HG02763 (cell line): ENCODE results near the gene ZNF614.
"Not testable (repeated sequence)": the region's sequence is repeated elsewhere in the genome, so short reads cannot be mapped to it uniquely, and the experiment has no call there.

Experiments used
- ATAC-seq: cut with Tn5 transposase; IDR thresholded peaks from one replicate; pipeline ENCODE4 v1.9.1; 2021; ENCODE audit warnings: mild to moderate bottlenecking, moderate library complexity; ENCODE audit not compliant: unreplicated experiment

ZNF614 gene

GRCh38 chr19:51993422-51993821 lies 34.8 kb downstream of the ZNF614 start:
- ATAC-seq, result no peak

GRCh38 chr19:51986309-51987291 lies 41.6 kb downstream of the ZNF614 start, which contains the start of gene ZNF350:
Gene ZNF350, minus strand, starts transcription at chr19:51986840. Its CDS starts 12,480 bp downstream, at chr19:51974360.
- ATAC-seq, result peak; percentile 89

- no peak for ATAC-seq
Measured at GRCh38 chr19:51983361-51983760, 44.8 kb downstream of the ZNF614 start.

GRCh38 chr19:51980926-51981325 lies 47.3 kb downstream of the ZNF614 start:
- ATAC-seq, result not testable (repeated sequence)

- no peak for ATAC-seq
Measured at GRCh38 chr19:51980116-51980736, 48.0 kb downstream of the ZNF614 start.

- ATAC-seq, result no peak
Measured at GRCh38 chr19:51978882-51979281, 49.3 kb downstream of the ZNF614 start.

GRCh38 chr19:51977346-51977745 lies 50.8 kb downstream of the ZNF614 start:
- ATAC-seq, result no peak

GRCh38 chr19:51976852-51977251 lies 51.3 kb downstream of the ZNF614 start:
- ATAC-seq, result no peak

- not testable (repeated sequence) for ATAC-seq
Measured at GRCh38 chr19:51975787-51976186, 52.4 kb downstream of the ZNF614 start.

GRCh38 chr19:51971624-51972023 lies 56.6 kb downstream of the ZNF614 start:
- ATAC-seq, result no peak

GRCh38 chr19:51970718-51971117 lies 57.5 kb downstream of the ZNF614 start:
- no peak for ATAC-seq

GRCh38 chr19:51965583-51965982 lies 62.6 kb downstream of the ZNF614 start:
- ATAC-seq, result no peak
